H9 (cell line): ENCODE measurements around the gene HSPB3. TPM values are rescaled to one million over a fixed set of nuclear protein-coding genes. Genes with fewer than 3 reads are reported as not detected.

Experiments
- DNase-seq: peaks from one replicate; pipeline ENCODE4 v3.0.0-alpha.2; 2017
- H2AFZ ChIP-seq: one replicate; pipeline ENCODE4 v1.6.1; 2013; ENCODE audit warnings: mild to moderate bottlenecking, low read length, control low read depth, moderate library complexity
- H2AK5ac ChIP-seq: 2 replicates; pipeline ENCODE4 v1.6.1; 2013; ENCODE audit warnings: low read length, control low read depth, mixed read lengths; ENCODE audit not compliant: insufficient read length
- H2BK120ac ChIP-seq: one replicate; pipeline ENCODE4 v1.6.1; 2013; ENCODE audit warnings: low read depth, mild to moderate bottlenecking, low read length, control low read depth, inconsistent platforms; ENCODE audit not compliant: poor library complexity, severe bottlenecking
- H2BK12ac ChIP-seq: 2 replicates; pipeline ENCODE4 v1.6.1; 2013; ENCODE audit warnings: low read length, control low read depth, mixed read lengths, low read depth; ENCODE audit not compliant: insufficient read length
- H2BK15ac ChIP-seq: 2 replicates; pipeline ENCODE4 v1.6.1; 2013; ENCODE audit warnings: low read depth, low read length, control low read depth
- H2BK20ac ChIP-seq: one replicate; pipeline ENCODE4 v1.6.1; 2013; ENCODE audit warnings: low read depth, mild to moderate bottlenecking, low read length, control low read depth, inconsistent platforms; ENCODE audit not compliant: poor library complexity, severe bottlenecking
- H2BK5ac ChIP-seq: 2 replicates; pipeline ENCODE4 v1.6.1; 2013; ENCODE audit warnings: low read length, control low read depth, mixed read lengths; ENCODE audit not compliant: insufficient read length
- H3K14ac ChIP-seq: 2 replicates; pipeline ENCODE4 v1.6.1; 2013; ENCODE audit warnings: low read length, control low read depth; ENCODE audit not compliant: insufficient read depth
- H3K18ac ChIP-seq: 2 replicates; pipeline ENCODE4 v1.6.1; 2013; ENCODE audit warnings: low read depth, mild to moderate bottlenecking, mixed read lengths, low read length, control low read depth; ENCODE audit not compliant: insufficient read length
- H3K23ac ChIP-seq: 2 replicates; pipeline ENCODE4 v1.6.1; 2013; ENCODE audit warnings: low read length, control low read depth, mixed read lengths, low read depth; ENCODE audit not compliant: insufficient read length
- H3K23me2 ChIP-seq: 2 replicates; pipeline ENCODE4 v1.6.1; 2013; ENCODE audit warnings: low read depth, mild to moderate bottlenecking, mixed read lengths, low read length, control low read depth; ENCODE audit not compliant: insufficient read length, poor library complexity, severe bottlenecking
- H3K27ac ChIP-seq: 2 replicates; pipeline ENCODE4 v1.5.1; 2013; ENCODE audit warnings: low read length, control low read depth, mixed read lengths, low read depth; ENCODE audit not compliant: insufficient read length
- H3K27me3 ChIP-seq: 2 replicates; pipeline ENCODE4 v1.6.1; 2013; ENCODE audit warnings: low read length, control low read depth, inconsistent platforms; ENCODE audit not compliant: insufficient read depth
- H3K4ac ChIP-seq: 2 replicates; pipeline ENCODE4 v1.6.1; 2013; ENCODE audit warnings: low read depth, mild to moderate bottlenecking, control low read depth, inconsistent platforms, low read length, moderate library complexity
- H3K4me1 ChIP-seq: 2 replicates; pipeline ENCODE4 v1.6.1; 2013; ENCODE audit warnings: low read length, control low read depth, inconsistent platforms; ENCODE audit not compliant: insufficient read depth
- H3K4me2 ChIP-seq: 2 replicates; pipeline ENCODE4 v1.6.1; 2013; ENCODE audit warnings: low read length, control low read depth, mixed read lengths; ENCODE audit not compliant: insufficient read length, insufficient read depth
- H3K56ac ChIP-seq: 2 replicates; pipeline ENCODE4 v1.6.1; 2013; ENCODE audit warnings: low read depth, mild to moderate bottlenecking, mixed read lengths, low read length, control low read depth; ENCODE audit not compliant: insufficient read length
- H3K79me1 ChIP-seq: 2 replicates; pipeline ENCODE4 v1.6.1; 2013; ENCODE audit warnings: low read depth, mild to moderate bottlenecking, moderate library complexity, low read length, control low read depth, inconsistent platforms; ENCODE audit not compliant: insufficient read depth, poor library complexity, severe bottlenecking
- H3K79me2 ChIP-seq: 2 replicates; pipeline ENCODE4 v1.6.1; 2013; ENCODE audit warnings: low read length, control low read depth, inconsistent platforms; ENCODE audit not compliant: insufficient read depth
- H3K9ac ChIP-seq: 2 replicates; pipeline ENCODE4 v1.6.1; 2013; ENCODE audit warnings: low read length, control low read depth, mixed read lengths; ENCODE audit not compliant: insufficient read length; ENCODE audit errors: extremely low read depth
- H3K9me3 ChIP-seq: one replicate; pipeline ENCODE4 v1.6.1; 2013; ENCODE audit warnings: low read depth, low read length, inconsistent platforms; ENCODE audit not compliant: control insufficient read depth
- H3T11ph ChIP-seq: one replicate; pipeline ENCODE4 v1.6.1; 2013; ENCODE audit warnings: mild to moderate bottlenecking, low read length, control low read depth, inconsistent platforms
- H4K20me1 ChIP-seq: one replicate; pipeline ENCODE4 v1.6.1; 2013; ENCODE audit not compliant: control insufficient read depth, insufficient read length, insufficient read depth
- H4K5ac ChIP-seq: 2 replicates; pipeline ENCODE4 v1.6.1; 2013; ENCODE audit warnings: low read depth, mild to moderate bottlenecking, mixed read lengths, low read length, control low read depth; ENCODE audit not compliant: insufficient read length
- H4K8ac ChIP-seq: replicated peaks from 2 replicates; pipeline ENCODE4 v1.6.1; 2013; ENCODE audit warnings: low read length, control low read depth, mixed read lengths, low read depth; ENCODE audit not compliant: insufficient read length
- H4K91ac ChIP-seq: 2 replicates; pipeline ENCODE4 v1.6.1; 2013; ENCODE audit warnings: low read depth, mild to moderate bottlenecking, moderate library complexity, mixed read lengths, low read length, control low read depth; ENCODE audit not compliant: insufficient read length
- H3K27ac Mint-ChIP-seq, 3 experiments: 2 replicates in 2 of 3; 3 replicates in 1 of 3; pipeline ENCODE4 v1.8.0; 2020 to 2021; ENCODE audit warnings: mixed read lengths in 3 of 3, mild to moderate bottlenecking in 1 of 3, moderate library complexity in 1 of 3
- H3K27me3 Mint-ChIP-seq: 2 replicates; pipeline ENCODE4 v1.8.0; 2021; ENCODE audit warnings: low read depth, mild to moderate bottlenecking, moderate library complexity, mixed read lengths
- H3K36me3 Mint-ChIP-seq, 3 experiments: 2 replicates in 2 of 3; 3 replicates in 1 of 3; pipeline ENCODE4 v1.8.0; 2020 to 2021; ENCODE audit warnings: low read depth in 3 of 3, mixed read lengths in 3 of 3; ENCODE audit not compliant: insufficient read depth in 1 of 3
- H3K4me1 Mint-ChIP-seq, 2 experiments: 2 replicates each; pipeline ENCODE4 v1.8.0; 2020; ENCODE audit warnings: mixed read lengths in 2 of 2
- H3K4me3 Mint-ChIP-seq, 2 experiments: 2 replicates in 1 of 2; 3 replicates in 1 of 2; pipeline ENCODE4 v1.8.0; 2020 to 2021; ENCODE audit warnings: mild to moderate bottlenecking in 2 of 2, mixed read lengths in 2 of 2, moderate library complexity in 1 of 2
- H3K9me3 Mint-ChIP-seq, 2 experiments: 2 replicates in 1 of 2; 3 replicates in 1 of 2; pipeline ENCODE4 v1.8.0; 2020; ENCODE audit warnings: mild to moderate bottlenecking in 2 of 2, mixed read lengths in 2 of 2, moderate library complexity in 1 of 2
- CTCF ChIP-seq: fragments of 200-600 bp; sonication (generic); conservative IDR thresholded peaks from 3 replicates; pipeline ENCODE4 v1.8.0; 2021; ENCODE audit warnings: antibody characterized with exemption, mild to moderate bottlenecking
- total RNA-seq: library from RNA; stranded (reverse); gene quantifications from 2 replicates; pipeline ENCODE4 v1.2.1, GENCODE V29; 2021

The HSPB3 gene
- total RNA-seq, 1 experiment from 2014 or later: not detected

GRCh38 chr5:54415896-54416601 is 39.5 kb upstream of the HSPB3 start:
- Histone ChIP-seq H4K91ac (no peak overlapping the region), H3K79me1 (no peaks in the 10 kb centered on the region), H3K4me2 (no peak overlapping the region), H3K23ac (no peak overlapping the region), H3K18ac (no peak overlapping the region), H4K8ac (no peak overlapping the region), H2BK20ac (no peak overlapping the region), H3K4me1 (0 out of 2 replicates have a peak, but pooled peaks cover 3% of the 10 kb centered on the region), H2BK12ac (no peak overlapping the region), H3K14ac (no peak overlapping the region), H3K9ac (no peak overlapping the region), H4K5ac (no peak overlapping the region), H3K56ac (no peak overlapping the region), H2BK15ac (no peak overlapping the region), H3K27ac (no peak overlapping the region), H3K79me2 (no peaks in the 10 kb centered on the region), H3K23me2 (no peaks in the 10 kb centered on the region), H2BK5ac (no peak overlapping the region), H2AFZ (no peak overlapping the region), H3K27me3 (no peaks in the 10 kb centered on the region), H3K9me3 (no peaks in the 10 kb centered on the region), H2AK5ac (no peak overlapping the region), H3T11ph (no peak overlapping the region), H3K4ac (no peak overlapping the region), H4K20me1 (no peaks in the 10 kb centered on the region), H2BK120ac (no peak overlapping the region)
- Mint-ChIP-seq H3K4me3 (no peak overlapping the region), H3K9me3 (peaks cover 3 to 4% of the 10 kb centered on the region in 2 experiments; a peak in 4 of 5 replicates), H3K27me3 (no peaks in the 10 kb centered on the region; the same call in 1 of the 2 replicates), H3K4me1 (peaks cover 11 to 13% of the 10 kb centered on the region in 2 experiments), H3K36me3 (peaks cover 0 to 5% (median 4%) of the 10 kb centered on the region in 3 experiments; a peak in 5 of 7 replicates), H3K27ac (no peak overlapping the region)
- TF ChIP-seq CTCF: no peak
- DNase-seq: no peak
